ENCODE results near the gene PANX3. TPM values are rescaled to one million over a fixed set of nuclear protein-coding genes. Genes with fewer than 3 reads are reported as not detected.

PANX3 gene
- total and polyA plus RNA-seq, 2 of the 4 experiments (the other 2 are of a cell fraction), result not detected

GRCh38 chr11:124658501-124658900 lies 47.3 kb downstream of the PANX3 start:
- 100% methylated on average over 1 of the region's 3 CpGs; no CpG with 5 or more reads in 1 of the 2 experiments for WGBS, 2 experiments (ENCODE audit: extremely low coverage in 2 of 2, insufficient read length in 1 of 2)
- H3K56ac ChIP-seq (ENCODE audit: extremely low read depth, insufficient read depth, low read length), result no peak overlapping the region
- H2BK120ac ChIP-seq (ENCODE audit: low read depth, low read length), result no peak overlapping the region
- in situ Hi-C loops (cut with MboI; ENCODE audit: low sequenced_read_pairs), result loop anchor here (25.0 kb wide), 1 partner anchor 754 kb away; no protein-coding TSS in a partner anchor
- H3K9me3 ChIP-seq (ENCODE audit: control insufficient read depth, insufficient read depth, low read length), result no peaks in the 10 kb centered on the region
- H3K4ac ChIP-seq (ENCODE audit: low read depth, low read length), result no peak overlapping the region
- no peak overlapping the region for H2BK20ac ChIP-seq (ENCODE audit: low read depth, low read length)
- no peak overlapping the region for H4K5ac ChIP-seq (ENCODE audit: low read depth, low read length)
- H3K9me1 ChIP-seq (ENCODE audit: insufficient read depth, low read length), result no peaks in the 10 kb centered on the region
- H3K27ac ChIP-seq (ENCODE audit: insufficient read depth, low read length), result no peak overlapping the region
- no peak for DNase-seq
- no peaks in the 10 kb centered on the region for H3K27me3 ChIP-seq (ENCODE audit: control insufficient read depth, insufficient read depth, low read length)
- no peak overlapping the region for H3K9ac ChIP-seq (ENCODE audit: low read depth, low read length)
- H3K23ac ChIP-seq (ENCODE audit: low read depth, low read length), result no peak overlapping the region
- H4K20me1 ChIP-seq (ENCODE audit: insufficient read depth, low read length), result no peaks in the 10 kb centered on the region
- ChIA-PET CTCF (no interaction called here), POLR2A (ENCODE audit: unreplicated experiment) (no interaction called here)
- no peak overlapping the region for H2AFZ ChIP-seq (replicated peaks; ENCODE audit: low read length, poor library complexity)
- no peak overlapping the region for H2AK5ac ChIP-seq (ENCODE audit: low read depth, low read length)
- H3K4me2 ChIP-seq (ENCODE audit: low read depth, low read length), result no peak overlapping the region
- no TSS peak for BruUV-seq (replicated peaks)
- no peak overlapping the region for H4K91ac ChIP-seq (ENCODE audit: insufficient read depth, low read depth, low read length)
- ATAC-seq (ENCODE audit: low read depth), result no peak
- dilution Hi-C loops (cut with HindIII; ENCODE audit: low sequenced_read_pairs, unreplicated experiment), result no loop called here
- TF ChIP-seq SMC3 (IDR thresholded peaks at IDR 0.05; ENCODE audit: low read depth, low read length) (no peak), ELK1 (IDR thresholded peaks at IDR 0.05; ENCODE audit: borderline replicate concordance, low read depth, low read length) (no peak), POLR2A (IDR thresholded peaks at IDR 0.05; ENCODE audit: low read depth, low read length) (no peak), BHLHE40 (IDR thresholded peaks at IDR 0.05; ENCODE audit: low read depth, low read length) (no peak), CTCF (conservative IDR thresholded peaks at IDR 0.05; ENCODE audit: low read depth, low read length) (no peak), USF2 (IDR thresholded peaks at IDR 0.05; ENCODE audit: low read depth, low read length) (no peak), MXI1 (IDR thresholded peaks at IDR 0.05; ENCODE audit: borderline replicate concordance, low read depth, low read length) (no peak), RCOR1 (IDR thresholded peaks at IDR 0.05; ENCODE audit: insufficient replicate concordance, low read length) (no peak), CEBPB (IDR thresholded peaks at IDR 0.05; ENCODE audit: low read depth, low read length) (no peak), MAZ (IDR thresholded peaks at IDR 0.05; ENCODE audit: borderline replicate concordance, low read depth, low read length) (no peak), CHD1 (IDR thresholded peaks at IDR 0.05; ENCODE audit: low read depth, low read length) (no peak), RFX5 (IDR thresholded peaks at IDR 0.05; ENCODE audit: low read depth, low read length) (no peak), RAD21 (IDR thresholded peaks at IDR 0.05; ENCODE audit: low read length) (no peak), MAFK (IDR thresholded peaks at IDR 0.05; ENCODE audit: low read depth, low read length) (no peak), FOS (IDR thresholded peaks at IDR 0.05; ENCODE audit: low read depth, low read length) (no peak), NFE2L2 (IDR thresholded peaks at IDR 0.05; ENCODE audit: low read depth, low read length) (no peak)
- H3K14ac ChIP-seq (replicated peaks; ENCODE audit: low read depth, low read length), result no peak overlapping the region
- no peak overlapping the region for H2AK9ac ChIP-seq (replicated peaks; ENCODE audit: low read depth, low read length, poor library complexity)
- H2BK15ac ChIP-seq (ENCODE audit: low read depth, low read length), result no peak overlapping the region
- no peaks in the 10 kb centered on the region for H3K36me3 ChIP-seq (ENCODE audit: control insufficient read depth, insufficient read depth, low read length)
- no peak overlapping the region for H2BK5ac ChIP-seq (ENCODE audit: low read depth, low read length, poor library complexity, severe bottlenecking)
- H4K8ac ChIP-seq (ENCODE audit: low read depth in 2 of 2, low read length in 2 of 2), result no peak overlapping the region
- no peak overlapping the region for H3K18ac ChIP-seq (ENCODE audit: low read depth, low read length)
- H3K4me3 ChIP-seq (ENCODE audit: insufficient read depth, low read depth, low read length), result no peak overlapping the region
- intact Hi-C loops (cut with micrococcal nuclease), result no loop called here
- H3K4me1 ChIP-seq (ENCODE audit: control insufficient read depth, insufficient read depth, low read length), result peaks cover 5% of the 10 kb centered on the region; the same call in 1 of the 2 replicates
- H3K79me1 ChIP-seq (ENCODE audit: low read depth in 1 of 2, low read length in 2 of 2), result no peaks in the 10 kb centered on the region
